SK-N-SH (cell line): ENCODE measurements around the gene ROBO3. TPM values are rescaled to one million over a fixed set of nuclear protein-coding genes. Genes with fewer than 3 reads are reported as not detected.

Experiments
- CTCF ChIA-PET: fragments of 300-600, 350-600 bp; formaldehyde crosslinking; extraction: SDS; loops from one replicate; lab custom pipeline; 2021; lab: Yijun Ruan, JAX
- POLR2A ChIA-PET: fragments of 350-600 bp; sonication (Branson Sonifier 250); formaldehyde crosslinking; extraction: SDS; loops from one replicate; lab custom pipeline; 2020; ENCODE audit warnings: antibody characterized with exemption, inconsistent platforms; lab: Yijun Ruan, JAX
- DNase-seq: peaks from one replicate; pipeline ENCODE4 v3.0.0; 2012
- H2AFZ ChIP-seq: fragments of 200-600 bp; sonication (generic); 2 replicates; pipeline ENCODE4 v1.8.1; 2016; ENCODE audit warnings: antibody characterized with exemption, mild to moderate bottlenecking, low read depth
- H3F3A ChIP-seq: fragments of 200-600 bp; sonication (generic); replicated peaks from 2 replicates; pipeline ENCODE3; 2016; ENCODE audit warnings: antibody characterized with exemption, mild to moderate bottlenecking; ENCODE audit not compliant: insufficient read depth
- H3K27ac ChIP-seq, 2 experiments: fragments of 200-500 bp in 1 of 2; fragments of 200-600 bp in 1 of 2; sonication (Bioruptor generic) in 1 of 2; sonication (generic), shearing (Covaris generic) in 1 of 2; 2 replicates each; pipeline versions ENCODE4 v1.5.1 to v1.6.1; 2014 to 2016; ENCODE audit warnings: low read depth in 2 of 2, inconsistent platforms in 1 of 2, low read length in 1 of 2, mild to moderate bottlenecking in 1 of 2, mixed read lengths in 1 of 2
- H3K27me3 ChIP-seq: fragments of 200-600 bp; sonication (generic), shearing (Covaris generic); 2 replicates; pipeline ENCODE4 v1.6.1; 2016; ENCODE audit warnings: mixed run types; ENCODE audit not compliant: insufficient read depth
- H3K36me3 ChIP-seq, 2 experiments: fragments of 200-500 bp in 1 of 2; fragments of 200-600 bp in 1 of 2; sonication (Bioruptor generic) in 1 of 2; sonication (generic) in 1 of 2; replicated peaks in 1 of 2; 2 replicates each; pipeline versions ENCODE3 to v1.5.1; 2014 to 2016; ENCODE audit warnings: low read length in 1 of 2, mild to moderate bottlenecking in 1 of 2; ENCODE audit not compliant: insufficient read depth in 2 of 2, control insufficient read depth in 1 of 2
- H3K4me1 ChIP-seq, 2 experiments: fragments of 200-500 bp in 1 of 2; fragments of 200-600 bp in 1 of 2; sonication (Bioruptor generic) in 1 of 2; sonication (generic), shearing (Covaris generic) in 1 of 2; 2 replicates each; pipeline versions ENCODE4 v1.5.1 to v1.6.1; 2014 to 2016; ENCODE audit warnings: low read depth in 1 of 2, low read length in 1 of 2, mixed run types in 1 of 2; ENCODE audit not compliant: insufficient read depth in 2 of 2, control insufficient read depth in 1 of 2
- H3K4me2 ChIP-seq: fragments of 200-600 bp; sonication (generic), shearing (Covaris generic); 2 replicates; pipeline ENCODE4 v1.6.1; 2017; ENCODE audit warnings: mixed run types
- H3K4me3 ChIP-seq, 2 experiments: fragments of 200-500 bp in 1 of 2; fragments of 200-600 bp in 1 of 2; sonication (Bioruptor generic) in 1 of 2; sonication (generic), shearing (Covaris generic) in 1 of 2; 2 replicates each; pipeline versions ENCODE4 v1.5.1 to v1.8.1; 2014 to 2016; ENCODE audit warnings: low read depth in 2 of 2, inconsistent platforms in 1 of 2, low read length in 1 of 2, mild to moderate bottlenecking in 1 of 2, mixed read lengths in 1 of 2, moderate library complexity in 1 of 2
- H3K79me2 ChIP-seq: fragments of 200-600 bp; sonication (generic); 2 replicates; pipeline ENCODE4 v1.8.1; 2017; ENCODE audit warnings: mild to moderate bottlenecking; ENCODE audit not compliant: insufficient read depth
- H3K9ac ChIP-seq: fragments of 200-600 bp; sonication (generic); 2 replicates; pipeline ENCODE4 v1.6.1; 2017; ENCODE audit warnings: mixed run types
- H3K9me2 ChIP-seq: fragments of 200-600 bp; sonication (generic); 2 replicates; pipeline ENCODE4 v1.6.1; 2017; ENCODE audit warnings: mixed run types
- H3K9me3 ChIP-seq: fragments of 200-600 bp; sonication (generic); 2 replicates; pipeline ENCODE4 v1.6.1; 2017; ENCODE audit warnings: mixed run types, mild to moderate bottlenecking, moderate library complexity
- H4K20me1 ChIP-seq: fragments of 200-600 bp; sonication (generic); 2 replicates; pipeline ENCODE4 v1.6.1; 2017; ENCODE audit warnings: mild to moderate bottlenecking, mixed run types; ENCODE audit not compliant: insufficient read depth
- CTCF ChIP-seq: fragments of 200-600 bp; sonication (generic); IDR thresholded peaks from 2 replicates; pipeline ENCODE4 v1.6.1; 2017; ENCODE audit warnings: antibody characterized with exemption, mild to moderate bottlenecking, moderate library complexity
- EZH2phosphoT487 ChIP-seq: fragments of 200-600 bp; sonication (generic); IDR thresholded peaks from 2 replicates; pipeline ENCODE4 v1.6.1; 2017; ENCODE audit warnings: low read depth, mixed run types, mild to moderate bottlenecking, antibody characterized with exemption, moderate library complexity, borderline replicate concordance
- FOXJ3 ChIP-seq: sonication (generic); formaldehyde crosslinking; IDR thresholded peaks from 2 replicates; pipeline ENCODE4 v1.5.1; 2020; ENCODE audit warnings: mild to moderate bottlenecking, missing genetic modification reagents
- MAX ChIP-seq: IDR thresholded peaks from 2 replicates; pipeline ENCODE4 v1.4.0; 2012; ENCODE audit warnings: low read depth
- MEF2A ChIP-seq: IDR thresholded peaks from 2 replicates; pipeline ENCODE4 v1.4.0; 2012; ENCODE audit warnings: low read depth, borderline replicate concordance
- MXI1 ChIP-seq: IDR thresholded peaks from 2 replicates; pipeline ENCODE4 v1.6.1; 2012; ENCODE audit warnings: mild to moderate bottlenecking, low read depth, low read length, improper control_type of control experiment
- PBX3 ChIP-seq: IDR thresholded peaks from 2 replicates; pipeline ENCODE4; 2012
- POLR2AphosphoS5 ChIP-seq: IDR thresholded peaks from 2 replicates; pipeline ENCODE4 v1.6.1; 2012; ENCODE audit warnings: low read depth, low read length
- RCOR1 ChIP-seq: fragments of 150-350 bp; IDR thresholded peaks from 2 replicates; pipeline ENCODE4 v1.6.1; 2017; ENCODE audit warnings: antibody characterized with exemption, low read length
- RXRA ChIP-seq: IDR thresholded peaks from 2 replicates; pipeline ENCODE4 v1.4.0; 2012; ENCODE audit warnings: low read depth, mild to moderate bottlenecking, borderline replicate concordance
- TAF1 ChIP-seq: IDR thresholded peaks from 2 replicates; pipeline ENCODE4 v1.6.1; 2012; ENCODE audit warnings: low read depth, mild to moderate bottlenecking, low read length, moderate library complexity, borderline replicate concordance
- TEAD4 ChIP-seq: IDR thresholded peaks from 2 replicates; pipeline ENCODE4 v1.4.0; 2012; ENCODE audit warnings: mild to moderate bottlenecking, borderline replicate concordance; ENCODE audit not compliant: insufficient read depth
- USF1 ChIP-seq: IDR thresholded peaks from 2 replicates; pipeline ENCODE4 v1.4.0; 2012; ENCODE audit warnings: low read depth, borderline replicate concordance
- USF2 ChIP-seq: fragments of 150-350 bp; IDR thresholded peaks from 2 replicates; pipeline ENCODE4 v1.6.1; 2017; ENCODE audit warnings: antibody characterized with exemption, low read length, low read depth, borderline replicate concordance
- WGBS: methylation state at CpG from one replicate; pipeline ENCODE4 v1.1.6; 2017; ENCODE audit warnings: low lambda C conversion rate; 5-methylcytosine and 5-hydroxymethylcytosine counted together
- polyA plus RNA-seq, 3 experiments: library from polyadenylated mRNA; depleted of rRNA; stranded (reverse); fragments of >200 nt; gene quantifications; 2 replicates each; pipeline ENCODE4 v1.2.3, GENCODE V29; 2012

Gene ROBO3
- polyA plus RNA-seq, 1 of the 3 experiments (the other 2 are of a cell fraction): 59.8 TPM

GRCh38 chr11:124877631-124877909 is 12.3 kb downstream of the ROBO3 start:
- H3K9ac ChIP-seq: peak overlapping the region; percentile 97; the same call in 1 of the 2 replicates
- no peak overlapping the region for H3K27ac ChIP-seq
- H4K20me1 ChIP-seq: no peaks in the 10 kb centered on the region
- H3K9me3 ChIP-seq: no peaks in the 10 kb centered on the region
- no peaks in the 10 kb centered on the region for H3K36me3 ChIP-seq
- DNase-seq: no peak
- peak overlapping the region; percentile 73 to 80; a peak in 3 of 4 replicates for H3K4me3 ChIP-seq
- no peaks in the 10 kb centered on the region for H3K27me3 ChIP-seq
- no peaks in the 10 kb centered on the region for H3K9me2 ChIP-seq
- no peak for TF ChIP-seq MEF2A
- no peaks in the 10 kb centered on the region for H3F3A ChIP-seq
- WGBS: 84% methylated on average over 7 of the region's 10 CpGs
- ChIA-PET POLR2A (no interaction called here), CTCF (interaction anchor here (2.1 to 5.0 kb wide), 2 partner anchors 11 to 84 kb away, joined by 7 to 55 read pairs; partner anchors contain the start of gene ROBO3)
- H3K4me2 ChIP-seq: peak overlapping the region; percentile 96
- peaks cover 0 to 17% of the 10 kb centered on the region in 2 experiments; a peak in 1 of 4 replicates for H3K4me1 ChIP-seq
- H2AFZ ChIP-seq: 0 out of 2 replicates have a peak overlapping the region, but pooled peaks have one; percentile 89
- no peaks in the 10 kb centered on the region; the same call in 1 of the 2 replicates for H3K79me2 ChIP-seq

- CTCF ChIA-PET: interaction anchor here (5.0 kb wide), 1 partner anchor 12 kb away, joined by 55 read pairs; the partner anchor contains the start of gene ROBO3
- no peak for DNase-seq
- TF ChIP-seq MXI1 (no peak), RCOR1 (no peak), EZH2phosphoT487 (no peak), MAX (no peak), TEAD4 (no peak), POLR2AphosphoS5 (no peak), FOXJ3 (CRISPR knock-in tag) (no peak), CTCF (no peak), PBX3 (no peak), USF1 (no peak), RXRA (no peak), TAF1 (no peak), USF2 (no peak)
- H3K9me2 ChIP-seq: no peaks in the 10 kb centered on the region
- 79% methylated on average over 11 of the region's 17 CpGs for WGBS
- H3K9me3 ChIP-seq: no peaks in the 10 kb centered on the region
- H2AFZ ChIP-seq: no peak overlapping the region
- H3K36me3 ChIP-seq: no peaks in the 10 kb centered on the region
- H3K79me2 ChIP-seq: no peaks in the 10 kb centered on the region; the same call in 1 of the 2 replicates
- no peak overlapping the region for H3K27ac ChIP-seq
- H3K4me3 ChIP-seq: peak overlapping the region; percentile 73 to 80; a peak in 1 of 4 replicates
- H3K9ac ChIP-seq: no peak overlapping the region
- POLR2A ChIA-PET: no interaction called here
- H3K4me2 ChIP-seq: peak overlapping the region; percentile 96
- no peaks in the 10 kb centered on the region for H3F3A ChIP-seq
- H3K4me1 ChIP-seq: peaks cover 0 to 17% of the 10 kb centered on the region in 2 experiments; a peak in 1 of 4 replicates
- no peaks in the 10 kb centered on the region for H4K20me1 ChIP-seq
- no peaks in the 10 kb centered on the region for H3K27me3 ChIP-seq
These were observed 12.9 kb downstream of the ROBO3 start for GRCh38 chr11:124877910-124878758.
